NCI-H69 (cell line): ENCODE data around the gene ICAM3.
A peak's percentile ranks its signal among the peaks of the same experiment; 100 is the strongest.

Experiments used
- DNase-seq: peaks from one replicate; lab custom pipeline; 2025; lab: John Stamatoyannopoulos, UW

The ICAM3 gene

DNA sequence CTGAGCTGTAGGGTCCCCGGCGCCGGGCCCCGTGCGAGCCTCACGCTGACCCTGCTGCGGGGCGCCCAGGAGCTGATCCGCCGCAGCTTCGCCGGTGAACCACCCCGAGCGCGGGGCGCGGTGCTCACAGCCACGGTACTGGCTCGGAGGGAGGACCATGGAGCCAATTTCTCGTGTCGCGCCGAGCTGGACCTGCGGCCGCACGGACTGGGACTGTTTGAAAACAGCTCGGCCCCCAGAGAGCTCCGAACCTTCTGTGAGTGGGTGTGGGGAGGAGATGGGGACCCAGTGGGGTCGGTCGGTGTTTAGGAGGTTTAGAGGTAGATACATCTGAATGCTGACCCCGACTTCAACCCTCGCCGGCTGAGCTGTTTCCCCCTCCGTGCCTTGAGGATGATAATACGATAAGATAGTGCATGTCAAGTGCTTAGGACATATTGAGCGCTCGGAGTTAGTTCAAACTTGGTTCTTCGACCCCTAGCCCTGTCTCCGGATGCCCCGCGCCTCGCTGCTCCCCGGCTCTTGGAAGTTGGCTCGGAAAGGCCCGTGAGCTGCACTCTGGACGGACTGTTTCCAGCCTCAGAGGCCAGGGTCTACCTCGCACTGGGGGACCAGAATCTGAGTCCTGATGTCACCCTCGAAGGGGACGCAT is 47.7 kb downstream of the ICAM3 start:
- no peak for DNase-seq

DNA sequence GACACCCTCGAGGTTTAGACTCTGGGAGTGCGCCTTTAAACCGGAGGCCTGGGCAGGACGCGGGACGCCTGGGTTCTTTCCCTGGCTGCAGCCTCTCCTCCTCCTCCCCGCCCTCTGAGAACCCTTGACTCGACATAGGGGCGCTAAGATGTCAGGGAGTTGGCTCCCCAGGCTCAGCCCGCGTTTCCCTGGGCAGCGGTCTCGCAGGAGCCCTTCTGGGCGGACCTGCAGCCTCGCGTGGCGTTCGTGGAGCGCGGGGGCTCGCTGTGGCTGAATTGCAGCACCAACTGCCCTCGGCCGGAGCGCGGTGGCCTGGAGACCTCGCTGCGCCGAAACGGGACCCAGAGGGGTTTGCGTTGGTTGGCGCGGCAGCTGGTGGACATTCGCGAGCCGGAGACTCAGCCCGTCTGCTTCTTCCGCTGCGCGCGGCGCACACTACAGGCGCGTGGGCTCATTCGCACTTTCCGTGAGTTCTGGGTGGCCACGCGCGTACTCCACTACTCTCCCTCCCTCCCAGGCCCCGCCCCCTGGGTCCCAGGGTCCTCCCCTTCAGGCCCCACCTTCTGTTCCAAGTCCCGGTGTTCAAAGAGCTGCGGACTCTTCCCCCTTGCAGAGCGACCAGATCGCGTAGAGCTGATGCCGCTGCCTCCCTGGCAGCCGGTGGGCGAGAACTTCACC is 48.4 kb downstream of the ICAM3 start:
- peak; percentile 65 for DNase-seq

DNA sequence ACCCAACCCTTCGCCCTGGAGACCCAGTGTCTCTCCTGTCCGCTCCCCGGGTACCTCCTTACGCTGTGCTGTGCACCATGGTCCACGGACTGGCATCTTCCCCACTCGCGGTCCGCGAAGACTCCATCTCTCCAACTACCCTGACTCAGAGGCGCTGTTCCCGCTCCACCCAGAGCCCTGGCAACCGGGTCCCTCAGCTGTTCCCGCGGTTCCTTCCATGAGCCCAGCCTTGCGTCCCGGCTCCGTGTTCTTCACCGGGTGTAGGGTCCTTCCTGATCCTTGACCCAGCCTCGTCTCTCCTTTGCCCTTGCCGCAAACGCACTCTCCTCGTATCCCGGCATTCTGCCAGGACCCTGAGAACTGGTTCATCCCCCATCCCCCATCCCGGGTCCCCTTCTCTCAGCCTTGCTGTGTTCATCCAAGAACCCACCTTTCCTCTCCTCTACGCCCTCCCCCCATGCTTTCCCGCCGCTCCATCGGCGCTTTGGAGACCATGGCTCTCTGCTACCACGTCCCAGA is 49.0 kb downstream of the ICAM3 start:
- peak; percentile 55 for DNase-seq

DNA sequence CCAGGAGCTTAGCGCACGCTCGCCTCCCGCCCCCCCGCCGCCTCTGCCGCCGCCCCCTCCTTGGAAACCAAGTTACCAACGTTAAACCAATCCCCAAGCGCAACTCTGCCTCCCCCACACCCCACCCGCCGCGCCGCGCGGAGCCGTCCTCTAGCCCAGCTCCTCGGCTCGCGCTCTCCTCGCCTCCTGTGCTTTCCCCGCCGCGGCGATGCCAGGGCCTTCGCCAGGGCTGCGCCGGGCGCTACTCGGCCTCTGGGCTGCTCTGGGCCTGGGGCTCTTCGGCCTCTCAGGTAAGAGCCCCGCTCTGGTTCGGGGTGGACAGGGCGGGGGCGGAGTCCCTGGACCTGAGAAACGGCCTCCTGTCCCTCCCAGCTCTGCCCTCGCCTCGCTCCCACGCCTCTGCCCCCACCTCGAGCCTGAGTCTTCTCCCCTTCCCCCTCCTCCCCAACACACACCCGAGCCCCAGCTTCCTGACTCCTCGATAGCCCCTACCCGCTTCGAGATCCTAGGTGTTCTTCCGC is 49.5 kb downstream of the ICAM3 start, which contains the start of gene ICAM5:
TSS of gene ICAM5 (plus strand) at position 117 of the 521 bp plus-strand sequence. CDS start at position 209, 92 bp downstream.
- DNase-seq = peak; percentile 84

DNA sequence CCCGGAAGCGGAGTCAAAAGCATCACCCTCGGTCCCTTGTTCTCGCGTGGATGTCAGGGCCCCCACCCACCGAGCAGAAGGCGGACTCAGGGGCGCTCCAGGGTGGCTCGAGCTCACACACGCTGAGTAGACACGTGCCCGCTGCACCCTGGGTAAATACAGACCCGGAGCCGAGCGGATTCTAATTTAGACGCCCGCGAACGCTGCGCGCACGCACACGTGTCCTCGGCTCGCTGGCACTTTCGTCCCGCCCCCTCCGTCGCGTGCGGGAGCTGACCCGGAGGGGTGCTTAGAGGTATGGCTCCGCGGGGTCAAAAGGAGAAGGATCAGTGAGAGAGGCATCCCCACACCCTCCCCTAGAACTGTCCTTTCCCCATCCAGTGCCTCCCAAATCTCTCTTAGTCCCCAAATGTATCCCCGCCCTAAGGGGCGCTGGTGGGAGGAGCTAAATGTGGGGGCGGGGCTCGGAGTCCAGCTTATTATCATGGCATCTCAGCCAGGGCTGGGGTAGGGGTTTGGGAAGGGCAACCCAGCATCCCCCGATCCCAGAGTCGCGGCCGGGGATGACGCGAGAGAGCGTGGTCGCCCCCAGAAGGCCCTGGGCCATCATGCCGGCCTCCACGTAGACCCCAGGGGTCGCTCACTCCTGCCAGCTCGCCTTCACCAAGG is 50.1 kb downstream of the ICAM3 start:
- peak; percentile 86 for DNase-seq

DNA sequence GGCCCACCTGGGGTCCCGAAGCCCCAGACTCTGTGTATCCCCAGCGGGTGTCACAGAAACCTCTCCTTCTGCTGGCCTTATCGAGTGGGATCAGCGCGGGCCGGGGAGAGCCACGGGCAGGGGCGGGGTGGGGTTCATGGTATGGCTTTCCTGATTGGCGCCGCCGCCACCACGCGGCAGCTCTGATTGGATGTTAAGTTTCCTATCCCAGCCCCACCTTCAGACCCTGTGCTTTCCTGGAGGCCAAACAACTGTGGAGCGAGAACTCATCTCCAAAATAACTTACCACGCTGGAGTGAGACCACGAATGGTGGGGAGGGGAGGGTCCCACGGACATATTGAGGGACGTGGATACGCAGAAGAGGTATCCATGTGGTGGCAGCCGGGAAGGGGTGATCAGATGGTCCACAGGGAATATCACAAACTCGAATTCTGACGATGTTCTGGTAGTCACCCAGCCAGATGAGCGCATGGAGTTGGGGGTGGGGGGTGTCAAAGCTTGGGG is 50.7 kb downstream of the ICAM3 start:
- DNase-seq = peak; percentile 79

DNA sequence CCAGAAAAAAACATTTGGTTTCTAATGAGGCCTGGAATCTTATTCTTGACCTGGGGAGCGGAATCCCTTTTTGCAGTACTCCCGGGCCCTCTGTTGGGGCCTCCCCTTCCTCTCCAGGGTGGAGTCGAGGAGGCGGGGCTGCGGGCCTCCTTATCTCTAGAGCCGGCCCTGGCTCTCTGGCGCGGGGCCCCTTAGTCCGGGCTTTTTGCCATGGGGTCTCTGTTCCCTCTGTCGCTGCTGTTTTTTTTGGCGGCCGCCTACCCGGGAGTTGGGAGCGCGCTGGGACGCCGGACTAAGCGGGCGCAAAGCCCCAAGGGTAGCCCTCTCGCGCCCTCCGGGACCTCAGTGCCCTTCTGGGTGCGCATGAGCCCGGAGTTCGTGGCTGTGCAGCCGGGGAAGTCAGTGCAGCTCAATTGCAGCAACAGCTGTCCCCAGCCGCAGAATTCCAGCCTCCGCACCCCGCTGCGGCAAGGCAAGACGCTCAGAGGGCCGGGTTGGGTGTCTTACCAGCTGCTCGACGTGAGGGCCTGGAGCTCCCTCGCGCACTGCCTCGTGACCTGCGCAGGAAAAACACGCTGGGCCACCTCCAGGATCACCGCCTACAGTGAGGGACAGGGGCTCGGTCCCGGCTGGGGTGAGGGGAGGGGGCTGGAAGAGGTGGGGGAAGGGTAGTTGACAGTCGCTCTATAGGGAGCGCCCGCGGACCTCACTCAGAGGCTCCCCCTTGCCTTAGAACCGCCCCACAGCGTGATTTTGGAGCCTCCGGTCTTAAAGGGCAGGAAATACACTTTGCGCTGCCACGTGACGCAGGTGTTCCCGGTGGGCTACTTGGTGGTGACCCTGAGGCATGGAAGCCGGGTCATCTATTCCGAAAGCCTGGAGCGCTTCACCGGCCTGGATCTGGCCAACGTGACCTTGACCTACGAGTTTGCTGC is 52.4 kb downstream of the ICAM3 start, which contains the start of gene ICAM4:
TSS of gene ICAM4 (plus strand) at position 153 of the 935 bp plus-strand sequence. CDS start at position 211, 58 bp downstream.
- DNase-seq = no peak

DNA sequence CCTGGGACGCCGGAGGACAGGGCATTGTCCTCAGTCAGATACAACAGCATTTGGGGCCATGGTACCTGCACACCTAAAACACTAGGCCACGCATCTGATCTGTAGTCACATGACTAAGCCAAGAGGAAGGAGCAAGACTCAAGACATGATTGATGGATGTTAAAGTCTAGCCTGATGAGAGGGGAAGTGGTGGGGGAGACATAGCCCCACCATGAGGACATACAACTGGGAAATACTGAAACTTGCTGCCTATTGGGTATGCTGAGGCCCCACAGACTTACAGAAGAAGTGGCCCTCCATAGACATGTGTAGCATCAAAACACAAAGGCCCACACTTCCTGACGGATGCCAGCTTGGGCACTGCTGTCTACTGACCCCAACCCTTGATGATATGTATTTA is 54.0 kb downstream of the ICAM3 start:
- no peak for DNase-seq

DNA sequence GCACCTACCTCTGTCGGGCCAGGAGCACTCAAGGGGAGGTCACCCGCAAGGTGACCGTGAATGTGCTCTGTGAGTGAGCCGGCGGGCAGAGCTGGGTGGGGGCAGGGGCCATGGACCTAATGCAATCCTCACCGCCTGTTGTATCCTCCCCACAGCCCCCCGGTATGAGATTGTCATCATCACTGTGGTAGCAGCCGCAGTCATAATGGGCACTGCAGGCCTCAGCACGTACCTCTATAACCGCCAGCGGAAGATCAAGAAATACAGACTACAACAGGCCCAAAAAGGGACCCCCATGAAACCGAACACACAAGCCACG is 54.5 kb downstream of the ICAM3 start:
- no peak for DNase-seq

DNA sequence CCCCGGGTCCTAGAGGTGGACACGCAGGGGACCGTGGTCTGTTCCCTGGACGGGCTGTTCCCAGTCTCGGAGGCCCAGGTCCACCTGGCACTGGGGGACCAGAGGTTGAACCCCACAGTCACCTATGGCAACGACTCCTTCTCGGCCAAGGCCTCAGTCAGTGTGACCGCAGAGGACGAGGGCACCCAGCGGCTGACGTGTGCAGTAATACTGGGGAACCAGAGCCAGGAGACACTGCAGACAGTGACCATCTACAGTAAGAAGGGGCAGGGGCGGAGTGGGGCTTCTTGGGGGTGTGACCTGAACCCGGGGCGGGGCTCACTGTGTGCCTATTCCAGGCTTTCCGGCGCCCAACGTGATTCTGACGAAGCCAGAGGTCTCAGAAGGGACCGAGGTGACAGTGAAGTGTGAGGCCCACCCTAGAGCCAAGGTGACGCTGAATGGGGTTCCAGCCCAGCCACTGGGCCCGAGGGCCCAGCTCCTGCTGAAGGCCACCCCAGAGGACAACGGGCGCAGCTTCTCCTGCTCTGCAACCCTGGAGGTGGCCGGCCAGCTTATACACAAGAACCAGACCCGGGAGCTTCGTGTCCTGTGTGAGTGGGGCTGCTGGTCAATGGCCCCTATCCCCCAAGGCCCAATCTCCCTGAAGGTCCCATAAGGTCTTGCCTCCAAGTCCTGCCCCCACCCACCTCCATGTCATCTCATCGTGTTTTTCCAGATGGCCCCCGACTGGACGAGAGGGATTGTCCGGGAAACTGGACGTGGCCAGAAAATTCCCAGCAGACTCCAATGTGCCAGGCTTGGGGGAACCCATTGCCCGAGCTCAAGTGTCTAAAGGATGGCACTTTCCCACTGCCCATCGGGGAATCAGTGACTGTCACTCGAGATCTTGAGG is 55.1 kb downstream of the ICAM3 start:
- no peak for DNase-seq
